ENCODE data around the gene IGF2R.
"Not testable (repeated sequence)": the region's sequence is repeated elsewhere in the genome, so short reads cannot be mapped to it uniquely, and the experiment has no call there.

IGF2R gene

GRCh38 chr6:160102956-160103824 lies 134.3 kb downstream of the IGF2R start:
- peak; percentile 10 to 45 for DNase-seq

DNA sequence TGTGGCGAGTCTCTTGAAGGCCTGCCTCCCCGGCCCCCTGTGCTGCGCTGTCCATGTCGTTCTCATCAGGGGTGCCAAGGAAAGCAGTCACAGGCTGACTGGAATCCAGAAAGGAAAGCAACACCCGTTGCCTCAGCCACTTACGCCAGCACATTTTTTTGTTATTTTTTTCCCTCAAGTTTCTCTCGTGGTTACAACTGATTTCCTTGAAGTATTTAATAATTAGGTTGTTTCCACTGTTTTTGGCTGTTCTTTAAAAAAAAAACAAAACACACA lies 134.9 kb downstream of the IGF2R start:
- no peak for DNase-seq

DNA sequence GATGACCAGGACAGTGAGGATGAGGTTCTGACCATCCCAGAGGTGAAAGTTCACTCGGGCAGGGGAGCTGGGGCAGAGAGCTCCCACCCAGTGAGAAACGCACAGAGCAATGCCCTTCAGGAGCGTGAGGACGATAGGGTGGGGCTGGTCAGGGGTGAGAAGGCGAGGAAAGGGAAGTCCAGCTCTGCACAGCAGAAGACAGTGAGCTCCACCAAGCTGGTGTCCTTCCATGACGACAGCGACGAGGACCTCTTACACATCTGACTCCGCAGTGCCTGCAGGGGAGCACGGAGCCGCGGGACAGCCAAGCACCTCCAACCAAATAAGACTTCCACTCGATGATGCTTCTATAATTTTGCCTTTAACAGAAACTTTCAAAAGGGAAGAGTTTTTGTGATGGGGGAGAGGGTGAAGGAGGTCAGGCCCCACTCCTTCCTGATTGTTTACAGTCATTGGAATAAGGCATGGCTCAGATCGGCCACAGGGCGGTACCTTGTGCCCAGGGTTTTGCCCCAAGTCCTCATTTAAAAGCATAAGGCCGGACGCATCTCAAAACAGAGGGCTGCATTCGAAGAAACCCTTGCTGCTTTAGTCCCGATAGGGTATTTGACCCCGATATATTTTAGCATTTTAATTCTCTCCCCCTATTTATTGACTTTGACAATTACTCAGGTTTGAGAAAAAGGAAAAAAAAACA lies 136.1 kb downstream of the IGF2R start:
- DNase-seq = no peak

- DNase-seq = no peak
These were observed 137.1 kb downstream of the IGF2R start for GRCh38 chr6:160106010-160106409.

DNA sequence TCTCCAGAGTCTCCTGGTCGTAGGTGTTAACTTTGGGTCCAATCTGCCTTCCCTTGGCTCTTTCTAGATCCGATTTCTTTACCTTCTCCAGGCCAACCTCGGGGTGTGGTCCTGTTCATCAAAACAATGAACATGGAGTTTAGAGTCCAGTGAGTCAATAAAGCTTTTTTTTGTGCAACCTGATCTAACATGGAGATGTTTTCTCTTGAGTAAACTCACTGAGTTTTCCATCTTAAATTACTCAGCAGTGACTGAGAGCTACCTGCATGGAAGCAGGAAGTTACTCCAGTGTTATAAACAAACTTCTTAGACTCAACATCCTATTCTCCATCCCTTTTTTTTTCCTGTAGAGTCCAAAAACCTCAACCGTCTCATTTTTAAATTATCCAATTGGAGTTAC lies 137.8 kb downstream of the IGF2R start:
- DNase-seq = no peak

DNA sequence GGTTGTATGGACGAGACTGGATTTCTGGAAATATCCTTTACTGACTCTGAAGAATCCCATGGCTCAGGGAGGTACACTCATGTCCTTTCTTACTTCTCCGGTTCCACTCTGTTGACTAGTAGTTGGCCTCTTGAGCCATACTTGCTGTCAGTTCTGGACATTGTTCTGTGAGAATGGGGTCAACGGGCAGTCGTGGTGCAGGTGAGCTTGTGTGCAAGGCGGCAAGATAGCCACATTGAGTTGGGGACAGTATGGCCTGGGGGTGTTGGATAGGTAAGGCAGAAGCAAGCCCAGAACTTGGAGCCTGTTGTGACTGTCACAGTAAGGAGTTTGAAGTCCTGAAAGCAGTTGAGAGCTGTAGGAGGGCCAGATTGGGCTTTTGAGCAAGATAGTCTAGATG lies 139.2 kb downstream of the IGF2R start:
- DNase-seq = no peak

DNA sequence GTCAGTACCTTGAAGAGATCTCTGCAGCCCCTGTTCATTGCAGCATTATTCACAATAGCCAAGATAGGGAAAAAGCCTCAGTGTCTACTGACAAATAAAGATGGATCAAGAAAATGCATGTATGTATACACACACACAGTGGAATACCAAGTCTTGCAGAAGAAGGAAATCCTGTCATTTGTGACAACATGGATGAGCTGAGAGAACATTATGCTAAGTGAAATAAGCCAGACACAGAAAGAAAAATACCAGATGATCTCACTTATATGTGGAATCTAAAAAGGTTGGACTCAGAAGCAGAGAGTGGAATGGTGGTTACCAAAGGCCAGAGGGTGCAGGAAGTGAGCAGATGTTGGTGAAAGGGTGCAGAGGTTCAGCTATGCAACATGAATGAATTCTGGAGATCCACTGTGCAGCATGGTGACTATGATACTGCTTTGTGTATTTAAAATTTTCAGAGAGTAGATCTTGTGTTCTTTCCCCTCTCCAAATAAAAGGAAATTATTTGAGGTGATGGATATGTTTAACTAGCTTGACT lies 141.8 kb downstream of the IGF2R start:
- DNase-seq = no peak

GRCh38 chr6:160111806-160112205 lies 142.9 kb downstream of the IGF2R start:
- no peak for DNase-seq

GRCh38 chr6:160112628-160113299 lies 143.9 kb downstream of the IGF2R start:
- no peak for DNase-seq

DNA sequence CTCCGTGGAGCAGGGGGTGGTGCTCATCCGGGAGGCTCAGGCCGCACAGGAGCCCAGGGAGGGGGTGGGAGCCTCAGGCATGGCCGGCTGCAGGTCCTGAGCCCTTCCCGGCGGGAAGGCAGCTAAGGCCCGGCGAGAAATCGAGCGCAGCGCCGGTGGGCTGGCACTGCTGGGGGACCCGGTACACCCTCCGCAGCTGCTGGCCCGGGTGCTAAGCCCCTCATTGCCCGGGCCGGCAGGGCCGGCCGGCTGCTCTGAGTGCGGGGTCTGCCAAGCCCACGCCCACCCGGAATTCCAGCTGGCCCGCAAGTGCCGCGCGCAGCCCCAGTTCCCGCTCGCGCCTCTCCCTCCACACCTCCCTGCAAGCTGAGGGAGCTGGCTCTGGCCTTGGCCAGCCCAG lies 145.7 kb downstream of the IGF2R start:
- DNase-seq = not testable (repeated sequence)

DNA sequence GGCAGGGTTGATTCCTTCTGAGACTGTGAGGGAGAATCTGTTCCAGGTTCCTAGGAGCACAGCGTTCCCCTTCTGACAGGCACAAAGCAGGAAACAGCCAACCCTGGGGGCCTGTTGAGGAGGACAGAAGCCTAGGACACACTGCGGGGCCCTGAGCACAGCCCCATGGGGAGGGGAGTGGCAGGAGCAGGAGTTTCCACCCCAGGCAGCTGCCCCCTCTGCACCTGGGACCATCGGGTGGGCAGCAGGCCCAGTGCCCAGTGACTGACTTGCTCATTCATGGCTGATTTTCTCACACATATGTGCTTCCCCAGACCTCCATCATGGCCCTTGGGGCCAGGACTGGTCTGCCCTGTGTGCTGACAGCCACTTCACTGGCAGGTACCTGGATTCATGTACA lies 146.5 kb downstream of the IGF2R start:
- DNase-seq = no peak

- DNase-seq = no peak
These were observed 147.5 kb downstream of the IGF2R start for GRCh38 chr6:160116411-160116810.

GRCh38 chr6:160117137-160117536 lies 148.3 kb downstream of the IGF2R start:
- no peak for DNase-seq

DNA sequence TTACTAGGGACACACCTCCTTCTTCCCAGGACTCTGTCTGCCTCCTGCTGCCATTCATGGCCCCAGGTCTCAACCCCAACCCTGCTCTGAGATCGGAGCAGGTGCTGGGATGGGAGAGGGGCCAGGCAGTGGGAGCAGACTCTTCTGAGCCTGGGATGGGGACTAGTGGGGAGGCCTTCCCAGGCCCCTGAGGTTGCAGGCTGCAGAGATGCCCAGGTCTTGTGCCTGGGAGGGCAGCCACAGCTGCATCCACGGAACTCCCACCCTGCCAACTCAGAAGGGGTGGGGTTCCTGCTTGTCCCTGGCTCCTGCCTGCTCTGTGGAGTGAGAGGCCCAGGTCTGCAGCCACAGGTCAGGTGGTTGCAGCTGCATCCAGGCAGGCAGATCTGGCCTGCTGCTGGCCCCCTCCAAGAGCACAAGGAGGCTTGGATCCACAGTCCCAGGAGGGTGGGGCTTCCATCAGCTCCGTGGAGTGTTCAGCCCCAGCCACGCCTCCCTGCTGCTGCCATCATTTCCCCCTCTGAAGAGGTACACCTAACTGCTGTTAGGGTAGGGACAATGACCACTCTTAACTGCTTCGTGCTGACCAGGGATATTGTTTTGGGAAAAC lies 149.8 kb downstream of the IGF2R start:
- no peak for DNase-seq

GRCh38 chr6:160120087-160120486 lies 151.2 kb downstream of the IGF2R start:
- no peak for DNase-seq

- no peak for DNase-seq
These were observed 152.7 kb downstream of the IGF2R start, which contains the start of gene SLC22A1 for GRCh38 chr6:160121558-160121957. Gene SLC22A1, plus strand, starts transcription at chr6:160121815. Its CDS starts 121 bp downstream, at chr6:160121936.

GRCh38 chr6:160121981-160122380 lies 153.1 kb downstream of the IGF2R start:
- DNase-seq = no peak

DNA sequence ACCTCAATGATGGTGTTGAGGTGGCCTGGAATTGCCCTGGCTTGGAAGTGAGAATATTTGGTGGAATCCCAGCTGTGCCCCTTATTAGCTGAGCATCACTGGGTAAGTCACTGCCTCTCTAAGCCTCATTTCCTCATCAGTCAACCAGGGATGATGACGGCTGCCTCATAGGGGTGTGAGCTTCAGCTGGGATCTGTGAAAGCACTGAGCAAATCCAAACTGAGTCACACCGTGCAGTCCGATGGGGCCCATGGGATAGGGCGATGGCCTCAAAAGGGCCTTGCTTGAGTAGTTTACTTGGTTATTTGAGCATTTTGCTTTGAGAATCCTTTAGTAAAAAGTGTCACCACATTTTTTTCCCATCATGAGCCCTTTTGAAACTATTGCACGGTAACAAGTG lies 153.9 kb downstream of the IGF2R start:
- DNase-seq = no peak

- DNase-seq = no peak
These were observed 155.1 kb downstream of the IGF2R start for GRCh38 chr6:160124007-160124406.

DNA sequence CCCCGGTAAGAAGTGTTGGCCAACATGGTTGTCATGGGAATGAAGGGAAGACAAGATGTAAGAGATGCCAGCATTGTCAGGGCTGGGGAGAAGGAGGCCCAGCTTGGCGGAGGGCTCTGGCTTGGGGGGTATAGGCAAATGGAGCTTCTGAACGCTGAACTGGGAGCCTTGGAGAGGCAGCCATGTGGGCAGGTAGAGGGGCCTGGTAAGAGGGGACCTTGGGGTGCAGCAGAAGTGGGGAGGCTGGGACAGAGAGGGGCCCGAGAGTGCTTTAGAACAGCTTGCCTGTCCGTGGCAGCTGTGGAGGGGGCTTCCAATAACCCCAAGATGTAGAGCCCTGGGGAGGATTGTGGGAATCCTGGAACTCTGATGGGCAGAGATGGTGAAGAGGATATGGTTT lies 155.7 kb downstream of the IGF2R start:
- no peak for DNase-seq

- DNase-seq = not testable (repeated sequence)
These were observed 156.2 kb downstream of the IGF2R start for GRCh38 chr6:160125105-160125504.

DNA sequence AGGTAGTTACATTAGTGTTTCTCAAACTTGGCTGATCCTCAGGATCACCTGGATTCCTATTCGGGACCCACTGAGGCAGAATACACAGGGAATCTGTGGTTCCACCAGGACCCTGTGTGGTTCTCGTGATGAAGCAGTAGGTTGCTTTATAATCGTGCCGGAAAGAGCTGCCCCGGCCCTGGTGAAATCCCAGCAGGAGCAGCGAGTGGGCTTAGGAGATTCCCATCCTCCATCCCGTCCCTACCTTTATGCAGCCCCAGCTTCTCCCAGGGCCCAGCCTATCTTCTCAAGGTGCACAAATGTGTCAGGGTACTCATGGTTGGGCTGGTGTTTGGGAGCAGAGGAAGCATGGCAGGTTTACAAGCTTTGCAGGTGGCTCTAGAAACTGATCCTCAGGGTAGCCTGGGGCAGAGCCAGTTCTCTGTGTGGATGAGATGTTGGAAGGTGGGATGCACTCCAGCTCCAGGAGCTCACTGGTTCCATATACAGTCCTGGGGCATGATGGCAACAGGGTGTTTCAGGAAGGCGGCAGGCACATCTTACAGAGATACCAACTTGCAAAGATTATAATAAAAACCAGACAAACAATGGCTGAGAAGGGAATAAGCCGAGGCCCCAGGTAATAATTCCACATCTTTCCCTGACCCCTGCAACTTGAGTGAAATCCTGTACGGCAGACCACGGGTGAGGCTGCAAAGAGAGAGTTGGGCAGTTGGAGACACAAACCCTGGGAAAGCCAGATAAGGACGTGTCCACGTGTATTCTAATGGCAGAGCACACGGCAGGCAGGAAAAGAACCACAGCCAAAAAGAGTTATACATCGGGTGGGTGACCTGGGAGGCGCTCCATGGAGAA lies 158.6 kb downstream of the IGF2R start:
- no peak for DNase-seq
